ENCODE results near the gene KDM8. TPM values are rescaled to one million over a fixed set of nuclear protein-coding genes. Genes with fewer than 3 reads are reported as not detected.
"Not testable (repeated sequence)": the region's sequence is repeated elsewhere in the genome, so short reads cannot be mapped to it uniquely, and the experiment has no call there.

The KDM8 gene
- total RNA-seq, 1 donor from 2014 or later = 8.6 TPM

- H3K4me1 ChIP-seq = peaks cover 28% of the 10 kb centered on the region
These were observed 56.4 kb downstream of the KDM8 start for GRCh38 chr16:27259710-27260109.

GRCh38 chr16:27262904-27263423 is 59.6 kb downstream of the KDM8 start:
- H3K4me3 ChIP-seq; H3K27me3 ChIP-seq (ENCODE audit: low read depth); H3K27ac ChIP-seq; ATAC-seq; intact Hi-C loops (cut with DNase I); H3K36me3 ChIP-seq; H3K9me3 ChIP-seq; DNase-seq: not testable (repeated sequence)
- peaks cover 17% of the 10 kb centered on the region for H3K4me1 ChIP-seq

More at GRCh38 chr16:27259710-27260109, 56.4 kb downstream of the KDM8 start:
- Histone ChIP-seq H3K9me3 (no peaks in the 10 kb centered on the region), H3K4me3 (no peak overlapping the region), H3K36me3 (peaks cover 25% of the 10 kb centered on the region), H3K27me3 (ENCODE audit: low read depth) (no peaks in the 10 kb centered on the region), H3K27ac (peak overlapping the region; percentile 68)
- intact Hi-C loops (cut with DNase I) = no loop called here
- DNase-seq (no peak), ATAC-seq (no peak)
- TF ChIP-seq, protein P1, sequence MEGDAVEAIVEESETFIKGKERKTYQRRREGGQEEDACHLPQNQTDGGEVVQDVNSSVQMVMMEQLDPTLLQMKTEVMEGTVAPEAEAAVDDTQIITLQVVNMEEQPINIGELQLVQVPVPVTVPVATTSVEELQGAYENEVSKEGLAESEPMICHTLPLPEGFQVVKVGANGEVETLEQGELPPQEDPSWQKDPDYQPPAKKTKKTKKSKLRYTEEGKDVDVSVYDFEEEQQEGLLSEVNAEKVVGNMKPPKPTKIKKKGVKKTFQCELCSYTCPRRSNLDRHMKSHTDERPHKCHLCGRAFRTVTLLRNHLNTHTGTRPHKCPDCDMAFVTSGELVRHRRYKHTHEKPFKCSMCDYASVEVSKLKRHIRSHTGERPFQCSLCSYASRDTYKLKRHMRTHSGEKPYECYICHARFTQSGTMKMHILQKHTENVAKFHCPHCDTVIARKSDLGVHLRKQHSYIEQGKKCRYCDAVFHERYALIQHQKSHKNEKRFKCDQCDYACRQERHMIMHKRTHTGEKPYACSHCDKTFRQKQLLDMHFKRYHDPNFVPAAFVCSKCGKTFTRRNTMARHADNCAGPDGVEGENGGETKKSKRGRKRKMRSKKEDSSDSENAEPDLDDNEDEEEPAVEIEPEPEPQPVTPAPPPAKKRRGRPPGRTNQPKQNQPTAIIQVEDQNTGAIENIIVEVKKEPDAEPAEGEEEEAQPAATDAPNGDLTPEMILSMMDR (IDR thresholded peaks at IDR 0.05) = no peak

GRCh38 chr16:27264151-27264550 is 60.8 kb downstream of the KDM8 start:
- H3K27ac ChIP-seq = no peak overlapping the region
- H3K4me3 ChIP-seq = no peak overlapping the region
- TF ChIP-seq, protein P1 (IDR thresholded peaks at IDR 0.05) = no peak
- no peaks in the 10 kb centered on the region for H3K9me3 ChIP-seq
- H3K27me3 ChIP-seq (ENCODE audit: low read depth) = no peaks in the 10 kb centered on the region
- H3K36me3 ChIP-seq = no peaks in the 10 kb centered on the region
- intact Hi-C loops (cut with DNase I) = no loop called here
- peak; percentile 48 to 60 for ATAC-seq
- H3K4me1 ChIP-seq = peaks cover 12% of the 10 kb centered on the region
- DNase-seq = no peak

DNA sequence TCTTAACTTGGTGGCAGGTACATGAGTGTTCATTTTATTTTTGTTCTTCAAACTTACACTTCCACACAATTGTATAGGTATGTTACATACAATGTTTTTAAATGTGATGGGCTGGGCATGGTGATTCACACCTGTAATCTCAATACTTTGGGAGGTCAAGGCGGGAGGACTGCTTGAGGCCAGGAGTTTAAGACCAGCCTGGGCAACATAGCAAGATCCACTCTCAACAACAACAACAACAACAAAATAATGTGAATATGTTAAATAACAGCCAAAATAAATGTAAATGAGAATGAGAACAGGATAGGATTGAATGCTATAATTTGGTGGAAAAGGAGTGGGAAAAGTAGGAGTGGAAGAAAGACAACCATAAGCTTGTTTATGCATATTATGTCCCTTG is 62.7 kb downstream of the KDM8 start:
- intact Hi-C loops (cut with DNase I) = no loop called here
- Histone ChIP-seq H3K9me3 (no peaks in the 10 kb centered on the region), H3K27ac (no peak overlapping the region), H3K4me3 (no peak overlapping the region), H3K36me3 (no peaks in the 10 kb centered on the region), H3K4me1 (peaks cover 7% of the 10 kb centered on the region), H3K27me3 (ENCODE audit: low read depth) (no peaks in the 10 kb centered on the region)
- DNase-seq = no peak
- TF ChIP-seq, protein P1 (IDR thresholded peaks at IDR 0.05) = no peak
- ATAC-seq = no peak

- TF ChIP-seq, protein P1 (IDR thresholded peaks at IDR 0.05) = no peak
- no peak overlapping the region for H3K4me3 ChIP-seq
- H3K27ac ChIP-seq = no peak overlapping the region
- peaks cover 7% of the 10 kb centered on the region for H3K4me1 ChIP-seq
- H3K27me3 ChIP-seq (ENCODE audit: low read depth) = no peaks in the 10 kb centered on the region
- H3K9me3 ChIP-seq = no peaks in the 10 kb centered on the region
- no peaks in the 10 kb centered on the region for H3K36me3 ChIP-seq
- DNase-seq = no peak
- no peak for ATAC-seq
- intact Hi-C loops (cut with DNase I) = no loop called here
These were observed 63.8 kb downstream of the KDM8 start for GRCh38 chr16:27267037-27267677.
